Vagina (tissue), 2 donors: Measurements from ENCODE around the gene EML4.

Source experiments
- CTCF ChIP-seq, 3 experiments: fragments of 450-650 bp in 2 of 3; fragments of 200-600 bp in 1 of 3; sonication (generic) in 1 of 3; IDR thresholded peaks; one replicate each; pipeline ENCODE4 v1.5.1; 2017 to 2019; ENCODE audit warnings: antibody characterized with exemption in 3 of 3, mild to moderate bottlenecking in 2 of 3, moderate library complexity in 2 of 3
- POLR2A ChIP-seq, 2 donors: fragments of 450-650 bp; IDR thresholded peaks; one replicate each; pipeline ENCODE4 v1.6.1; 2017; ENCODE audit warnings: antibody characterized with exemption in 2 of 2, mild to moderate bottlenecking in 2 of 2, moderate library complexity in 2 of 2

GRCh38 chr2:42319265-42319664, 150.1 kb downstream of the EML4 start:
- TF ChIP-seq CTCF (IDR thresholded peaks at IDR 0.05) = no peak
- no peak for TF ChIP-seq POLR2A (IDR thresholded peaks at IDR 0.05)
